ENCODE data around the gene KDM2B. TPM values are rescaled to one million over a fixed set of nuclear protein-coding genes. Genes with fewer than 3 reads are reported as not detected.

KDM2B gene
- total and polyA plus RNA-seq, 2 experiments from 2014 or later, result 13.6 to 22.7 TPM

- Histone ChIP-seq H2AFZ (no peak overlapping the region), H4K20me1 (ENCODE audit: insufficient read depth, poor library complexity, severe bottlenecking) (no peaks in the 10 kb centered on the region), H3K36me3 (replicated peaks; ENCODE audit: insufficient read depth, low read depth) (no peaks in the 10 kb centered on the region), H3K27me3 (no peaks in the 10 kb centered on the region), H3K4me3 (no peak overlapping the region), H3K79me2 (no peaks in the 10 kb centered on the region), H3K9me2 (replicated peaks; ENCODE audit: insufficient read depth) (no peaks in the 10 kb centered on the region), H3K4me2 (no peak overlapping the region), H3K27ac (no peak overlapping the region), H3K4me1 (ENCODE audit: insufficient read depth) (no peaks in the 10 kb centered on the region), H3K9me3 (ENCODE audit: low read depth) (no peaks in the 10 kb centered on the region)
- no peak for TF ChIP-seq EZH2 (IDR thresholded peaks at IDR 0.05; ENCODE audit: borderline replicate concordance)
- TF ChIP-seq EZH2phosphoT487 (IDR thresholded peaks at IDR 0.05; ENCODE audit: low read depth, severe bottlenecking, unreplicated experiment), result no peak
- no peak for TF ChIP-seq CTCF (IDR thresholded peaks at IDR 0.05; ENCODE audit: poor library complexity)
- DNase-seq (ENCODE audit: low spot score), result no peak
- WGBS (ENCODE audit: low lambda C conversion rate, missing lambda C conversion rate), result 98% methylated on average over 12 of the region's 12 CpGs
Measured at GRCh38 chr12:121511916-121512315, 68.9 kb downstream of the KDM2B start.

- H3K9me2 ChIP-seq (replicated peaks; ENCODE audit: insufficient read depth), result no peaks in the 10 kb centered on the region
- no peaks in the 10 kb centered on the region for H4K20me1 ChIP-seq (ENCODE audit: insufficient read depth, poor library complexity, severe bottlenecking)
- no peaks in the 10 kb centered on the region for H3K36me3 ChIP-seq (replicated peaks; ENCODE audit: insufficient read depth, low read depth)
- H3K27ac ChIP-seq, result no peak overlapping the region
- no peak overlapping the region for H3K4me2 ChIP-seq
- H3K27me3 ChIP-seq, result no peaks in the 10 kb centered on the region
- H2AFZ ChIP-seq, result no peak overlapping the region
- no peak for TF ChIP-seq CTCF (IDR thresholded peaks at IDR 0.05; ENCODE audit: poor library complexity)
- TF ChIP-seq EZH2phosphoT487 (IDR thresholded peaks at IDR 0.05; ENCODE audit: low read depth, severe bottlenecking, unreplicated experiment), result no peak
- no peak for TF ChIP-seq EZH2 (IDR thresholded peaks at IDR 0.05; ENCODE audit: borderline replicate concordance)
- no peaks in the 10 kb centered on the region for H3K4me1 ChIP-seq (ENCODE audit: insufficient read depth)
- H3K4me3 ChIP-seq, result no peak overlapping the region
- no peaks in the 10 kb centered on the region for H3K79me2 ChIP-seq
- no peaks in the 10 kb centered on the region for H3K9me3 ChIP-seq (ENCODE audit: low read depth)
- WGBS (ENCODE audit: low lambda C conversion rate, missing lambda C conversion rate), result 97% methylated on average over 16 of the region's 16 CpGs
- DNase-seq (ENCODE audit: low spot score), result no peak
Measured at GRCh38 chr12:121509339-121509738, 71.5 kb downstream of the KDM2B start.

GRCh38 chr12:121508533-121508932 is 72.3 kb downstream of the KDM2B start:
- TF ChIP-seq EZH2 (IDR thresholded peaks at IDR 0.05; ENCODE audit: borderline replicate concordance), result no peak
- no peak for TF ChIP-seq CTCF (IDR thresholded peaks at IDR 0.05; ENCODE audit: poor library complexity)
- TF ChIP-seq EZH2phosphoT487 (IDR thresholded peaks at IDR 0.05; ENCODE audit: low read depth, severe bottlenecking, unreplicated experiment), result no peak
- H3K27ac ChIP-seq, result no peak overlapping the region
- H4K20me1 ChIP-seq (ENCODE audit: insufficient read depth, poor library complexity, severe bottlenecking), result no peaks in the 10 kb centered on the region
- no peaks in the 10 kb centered on the region for H3K79me2 ChIP-seq
- H3K4me2 ChIP-seq, result no peak overlapping the region
- H3K27me3 ChIP-seq, result no peaks in the 10 kb centered on the region
- DNase-seq (ENCODE audit: low spot score), result no peak
- no peak overlapping the region for H2AFZ ChIP-seq
- no peak overlapping the region for H3K4me3 ChIP-seq
- H3K36me3 ChIP-seq (replicated peaks; ENCODE audit: insufficient read depth, low read depth), result no peaks in the 10 kb centered on the region
- WGBS (ENCODE audit: low lambda C conversion rate, missing lambda C conversion rate), result 95% methylated on average over 11 of the region's 11 CpGs
- no peaks in the 10 kb centered on the region for H3K9me3 ChIP-seq (ENCODE audit: low read depth)
- no peaks in the 10 kb centered on the region for H3K4me1 ChIP-seq (ENCODE audit: insufficient read depth)
- H3K9me2 ChIP-seq (replicated peaks; ENCODE audit: insufficient read depth), result no peaks in the 10 kb centered on the region

GRCh38 chr12:121507984-121508383 is 72.8 kb downstream of the KDM2B start:
- Histone ChIP-seq H4K20me1 (ENCODE audit: insufficient read depth, poor library complexity, severe bottlenecking) (no peaks in the 10 kb centered on the region), H3K36me3 (replicated peaks; ENCODE audit: insufficient read depth, low read depth) (no peaks in the 10 kb centered on the region), H3K9me3 (ENCODE audit: low read depth) (no peaks in the 10 kb centered on the region), H3K4me3 (no peak overlapping the region), H3K4me2 (no peak overlapping the region), H3K27ac (no peak overlapping the region), H3K79me2 (no peaks in the 10 kb centered on the region), H2AFZ (no peak overlapping the region), H3K4me1 (ENCODE audit: insufficient read depth) (no peaks in the 10 kb centered on the region), H3K9me2 (replicated peaks; ENCODE audit: insufficient read depth) (no peaks in the 10 kb centered on the region), H3K27me3 (no peaks in the 10 kb centered on the region)
- TF ChIP-seq EZH2 (IDR thresholded peaks at IDR 0.05; ENCODE audit: borderline replicate concordance) (no peak), EZH2phosphoT487 (IDR thresholded peaks at IDR 0.05; ENCODE audit: low read depth, severe bottlenecking, unreplicated experiment) (no peak), CTCF (IDR thresholded peaks at IDR 0.05; ENCODE audit: poor library complexity) (no peak)
- no peak for DNase-seq (ENCODE audit: low spot score)
- 93% methylated on average over 3 of the region's 3 CpGs for WGBS (ENCODE audit: low lambda C conversion rate, missing lambda C conversion rate)
